Neural progenitor cell (in vitro differentiated cells): ENCODE results near the gene EIF3A. TPM values are rescaled to one million over a fixed set of nuclear protein-coding genes. Genes with fewer than 3 reads are reported as not detected.

Experiments
- DNase-seq: peaks from one replicate; pipeline ENCODE4 v3.0.0-alpha.2; 2016; ENCODE audit warnings: low spot score
- H2AFZ ChIP-seq: fragments of 200-600 bp; sonication (generic); replicated peaks from 2 replicates; pipeline ENCODE4 v1.6.1; 2016; ENCODE audit warnings: antibody characterized with exemption
- H3F3A ChIP-seq: fragments of 200-600 bp; sonication (generic); 2 replicates; pipeline ENCODE4 v1.6.1; 2016; ENCODE audit warnings: antibody characterized with exemption, low read depth
- H3K27ac ChIP-seq: fragments of 200-600 bp; sonication (generic); 2 replicates; pipeline ENCODE4 v1.5.1; 2016; ENCODE audit warnings: mild to moderate bottlenecking
- H3K27me3 ChIP-seq: fragments of 200-600 bp; sonication (generic); 2 replicates; pipeline ENCODE4 v1.6.1; 2016; ENCODE audit warnings: mild to moderate bottlenecking, moderate library complexity
- H3K36me3 ChIP-seq: fragments of 200-600 bp; sonication (generic); 2 replicates; pipeline ENCODE4 v1.5.1; 2016
- H3K4me1 ChIP-seq: fragments of 200-600 bp; sonication (generic); 2 replicates; pipeline ENCODE4 v1.6.1; 2016; ENCODE audit warnings: mixed run types
- H3K4me2 ChIP-seq: fragments of 200-600 bp; sonication (generic); 2 replicates; pipeline ENCODE4 v1.6.1; 2016
- H3K4me3 ChIP-seq: fragments of 200-600 bp; sonication (generic); 2 replicates; pipeline ENCODE4 v1.5.1; 2016
- H3K79me2 ChIP-seq: fragments of 200-600 bp; sonication (generic); 2 replicates; pipeline ENCODE4 v1.6.1; 2016; ENCODE audit warnings: low read depth
- H3K9ac ChIP-seq: fragments of 200-600 bp; sonication (generic); 2 replicates; pipeline ENCODE4 v1.6.1; 2016
- H3K9me3 ChIP-seq: fragments of 200-600 bp; sonication (generic); 2 replicates; pipeline ENCODE4 v1.5.1; 2016; ENCODE audit warnings: low read depth
- H4K20me1 ChIP-seq: fragments of 200-600 bp; sonication (generic); 2 replicates; pipeline ENCODE4 v1.6.1; 2016; ENCODE audit warnings: low read depth
- H3K27ac Mint-ChIP-seq: 3 replicates; pipeline ENCODE4 v1.8.0; 2021; ENCODE audit warnings: mixed read lengths
- H3K27me3 Mint-ChIP-seq: 2 replicates; pipeline ENCODE4 v1.8.0; 2022; ENCODE audit warnings: low read depth, mild to moderate bottlenecking, inconsistent platforms, moderate library complexity, mixed read lengths; ENCODE audit not compliant: insufficient read depth
- H3K36me3 Mint-ChIP-seq: 3 replicates; pipeline ENCODE4 v1.8.0; 2021; ENCODE audit warnings: mixed read lengths
- H3K4me1 Mint-ChIP-seq: 3 replicates; pipeline ENCODE4 v1.8.0; 2021; ENCODE audit warnings: mixed read lengths
- H3K4me3 Mint-ChIP-seq: 3 replicates; pipeline ENCODE4 v1.8.0; 2021; ENCODE audit warnings: mild to moderate bottlenecking, moderate library complexity, mixed read lengths
- H3K9me3 Mint-ChIP-seq: 3 replicates; pipeline ENCODE4 v1.8.0; 2020; ENCODE audit warnings: mixed read lengths
- CTCF ChIP-seq: fragments of 200-600 bp; sonication (generic); IDR thresholded peaks from 2 replicates; pipeline ENCODE4 v1.5.1; 2017; ENCODE audit warnings: antibody characterized with exemption, mild to moderate bottlenecking
- EZH2 ChIP-seq: fragments of 200-600 bp; sonication (generic); IDR thresholded peaks from 2 replicates; pipeline ENCODE4 v1.6.1; 2017; ENCODE audit warnings: antibody characterized with exemption, mild to moderate bottlenecking, moderate library complexity
- EZH2phosphoT487 ChIP-seq: fragments of 200-600 bp; sonication (generic); IDR thresholded peaks from 2 replicates; pipeline ENCODE4 v1.6.1; 2017; ENCODE audit warnings: antibody characterized with exemption
- small RNA-seq: library from RNA; depleted of rRNA; stranded (forward); fragments of <200 nt; gene quantifications from one replicate; pipeline ENCODE3, GENCODE V24; 2015
- total RNA-seq: library from RNA; depleted of rRNA; stranded (reverse); fragments of >200 nt; gene quantifications from 2 replicates; pipeline ENCODE4 v1.2.3, GENCODE V29; 2015; ENCODE audit warnings: low replicate concordance

EIF3A gene
- total RNA-seq, 1 donor from 2014 or later, result 133 TPM

GRCh38 chr10:118986815-118987790 is 93.5 kb downstream of the EIF3A start:
- H3K4me3 Mint-ChIP-seq, result no peak overlapping the region
- H3K9me3 ChIP-seq, result no peaks in the 10 kb centered on the region
- H3K27me3 ChIP-seq, result no peaks in the 10 kb centered on the region
- TF ChIP-seq CTCF (no peak), EZH2 (no peak)
- no peak overlapping the region for H3K27ac ChIP-seq
- peaks cover 10% of the 10 kb centered on the region for H3K4me1 ChIP-seq
- peaks cover 3% of the 10 kb centered on the region for H3K36me3 Mint-ChIP-seq
- H3K9ac ChIP-seq, result no peak overlapping the region
- no peaks in the 10 kb centered on the region for H3K79me2 ChIP-seq
- H3K4me1 Mint-ChIP-seq, result peaks cover 16% of the 10 kb centered on the region
- no peaks in the 10 kb centered on the region for H3K36me3 ChIP-seq
- no peaks in the 10 kb centered on the region for H3F3A ChIP-seq
- H2AFZ ChIP-seq, result no peak overlapping the region
- no peaks in the 10 kb centered on the region for H4K20me1 ChIP-seq
- no peak for DNase-seq
- H3K27ac Mint-ChIP-seq, result no peak overlapping the region
- no peak overlapping the region for H3K4me3 ChIP-seq
- H3K4me2 ChIP-seq, result no peak overlapping the region
- H3K9me3 Mint-ChIP-seq, result peaks cover 17% of the 10 kb centered on the region
- peaks cover 7% of the 10 kb centered on the region for H3K27me3 Mint-ChIP-seq

DNA sequence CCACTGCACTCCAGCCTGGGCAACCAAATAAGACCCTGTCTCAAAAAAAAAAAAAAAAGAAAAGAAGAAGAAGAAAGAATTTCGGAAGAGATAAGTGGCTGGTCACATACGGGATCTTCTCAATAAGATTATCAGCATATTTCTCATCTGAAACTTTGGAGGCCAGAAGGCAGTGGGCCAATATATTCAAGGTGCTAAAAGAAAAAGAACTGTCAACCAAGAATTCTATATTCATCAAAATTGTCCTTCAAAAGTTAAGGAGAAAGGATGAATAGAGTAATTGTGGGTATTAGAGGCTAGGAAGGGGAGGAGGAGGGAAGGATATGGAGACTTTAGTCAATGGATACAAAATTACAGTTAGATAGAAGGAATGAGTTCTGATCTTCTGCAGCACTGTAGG is 95.0 kb downstream of the EIF3A start:
- peaks cover 26% of the 10 kb centered on the region for H3K4me1 Mint-ChIP-seq
- H3K27me3 Mint-ChIP-seq, result peaks cover 7% of the 10 kb centered on the region
- H2AFZ ChIP-seq, result no peak overlapping the region
- no peak overlapping the region for H3K27ac Mint-ChIP-seq
- no peak overlapping the region for H3K4me2 ChIP-seq
- H3K27me3 ChIP-seq, result no peaks in the 10 kb centered on the region
- H3K4me1 ChIP-seq, result peaks cover 15% of the 10 kb centered on the region
- H3K9me3 ChIP-seq, result no peaks in the 10 kb centered on the region
- no peak overlapping the region for H3K27ac ChIP-seq
- H3K4me3 Mint-ChIP-seq, result no peak overlapping the region
- H4K20me1 ChIP-seq, result no peaks in the 10 kb centered on the region
- no peak overlapping the region for H3K9ac ChIP-seq
- no peak for DNase-seq
- H3K79me2 ChIP-seq, result no peaks in the 10 kb centered on the region
- peaks cover 17% of the 10 kb centered on the region for H3K9me3 Mint-ChIP-seq
- no peaks in the 10 kb centered on the region for H3K36me3 ChIP-seq
- H3K4me3 ChIP-seq, result no peak overlapping the region
- peaks cover 3% of the 10 kb centered on the region for H3K36me3 Mint-ChIP-seq
- TF ChIP-seq EZH2, result no peak
- TF ChIP-seq EZH2phosphoT487, result no peak
- TF ChIP-seq CTCF, result no peak
- H3F3A ChIP-seq, result peaks cover 2% of the 10 kb centered on the region

Small RNA genes within 50 kb of the gene (small RNA-seq; reads per million reads assigned to genes)
- gene AL355598.1 (not detected), gene RF00413 (not detected), gene SNORA19 (not detected)

Other genes starting within 250 kb of the EIF3A start
- 10.2 and 12.4 TPM in 2 replicates for gene NANOS1, start 51.1 kb downstream of the EIF3A start, total RNA-seq
- 93.0 and 112 TPM in 2 replicates for gene DENND10, start 23.3 kb upstream of the EIF3A start, total RNA-seq
- gene SFXN4, start 84.9 kb upstream of the EIF3A start, total RNA-seq, result 13.2 and 16.7 TPM in 2 replicates
- gene PRDX3, start 98.0 kb upstream of the EIF3A start, total RNA-seq, result 338 and 405 TPM in 2 replicates
- gene GRK5, start 126.8 kb upstream of the EIF3A start, total RNA-seq, result 4.3 and 6.2 TPM in 2 replicates